Globus pallidus (tissue), 1 donor: ENCODE results near the gene SLC25A24.
"Not testable (repeated sequence)": the region's sequence is repeated elsewhere in the genome, so short reads cannot be mapped to it uniquely, and the experiment has no call there.

Experiments used
- DNase-seq: peaks from one replicate; pipeline ENCODE4 v3.0.0-alpha.2; 2015; ENCODE audit warnings: low spot score

Gene SLC25A24

GRCh38 chr1:108199201-108199691, 897 bp downstream of the SLC25A24 start:
- peak; percentile 11 for DNase-seq

- DNase-seq = no peak
Observed at GRCh38 chr1:108194051-108194450, 6.1 kb downstream of the SLC25A24 start.

GRCh38 chr1:108193333-108193732, 6.8 kb downstream of the SLC25A24 start:
- DNase-seq = no peak

GRCh38 chr1:108192581-108192980, 7.6 kb downstream of the SLC25A24 start:
- no peak for DNase-seq

GRCh38 chr1:108190686-108191416, 9.3 kb downstream of the SLC25A24 start:
- DNase-seq = no peak

GRCh38 chr1:108190001-108190634, 10.0 kb downstream of the SLC25A24 start:
- DNase-seq = no peak

- DNase-seq = no peak
Observed at GRCh38 chr1:108188801-108189200, 11.3 kb downstream of the SLC25A24 start.

GRCh38 chr1:108182959-108183700, 17.0 kb downstream of the SLC25A24 start:
- DNase-seq = no peak

- DNase-seq = no peak
Observed at GRCh38 chr1:108179018-108179417, 21.1 kb downstream of the SLC25A24 start.

- not testable (repeated sequence) for DNase-seq
Observed at GRCh38 chr1:108162409-108162808, 37.7 kb downstream of the SLC25A24 start.

- DNase-seq = not testable (repeated sequence)
Observed at GRCh38 chr1:108159951-108160350, 40.2 kb downstream of the SLC25A24 start.

GRCh38 chr1:108158893-108159453, 41.2 kb downstream of the SLC25A24 start:
- no peak for DNase-seq

GRCh38 chr1:108154314-108154713, 45.8 kb downstream of the SLC25A24 start:
- DNase-seq = no peak

GRCh38 chr1:108152782-108153222, 47.3 kb downstream of the SLC25A24 start:
- DNase-seq = no peak

GRCh38 chr1:108151548-108151947, 48.6 kb downstream of the SLC25A24 start:
- no peak for DNase-seq

GRCh38 chr1:108149796-108150467, 50.2 kb downstream of the SLC25A24 start:
- DNase-seq = no peak

- not testable (repeated sequence) for DNase-seq
Observed at GRCh38 chr1:108144569-108144968, 55.6 kb downstream of the SLC25A24 start.

- DNase-seq = no peak
Observed at GRCh38 chr1:108142773-108143394, 57.3 kb downstream of the SLC25A24 start.

GRCh38 chr1:108142258-108142657, 57.9 kb downstream of the SLC25A24 start:
- no peak for DNase-seq

- DNase-seq = no peak
Observed at GRCh38 chr1:108141621-108142020, 58.5 kb downstream of the SLC25A24 start.

- no peak for DNase-seq
Observed at GRCh38 chr1:108140936-108141335, 59.2 kb downstream of the SLC25A24 start.
